Fibroblast of peridontal ligament (primary cell): ENCODE measurements around the gene ATF1.
"Not testable (repeated sequence)": the region's sequence is repeated elsewhere in the genome, so short reads cannot be mapped to it uniquely, and the experiment has no call there.

ENCODE experiments used
- DNase-seq: peaks from one replicate; pipeline ENCODE4 v3.0.0-alpha.2; 2010; ENCODE audit errors: extremely low read depth

Gene ATF1

GRCh38 chr12:50803230-50803875 is 39.5 kb downstream of the ATF1 start:
- no peak for DNase-seq

GRCh38 chr12:50806176-50806575 is 42.3 kb downstream of the ATF1 start:
- peak; percentile 7 for DNase-seq

- DNase-seq, result not testable (repeated sequence)
Measured at GRCh38 chr12:50809131-50809530, 45.2 kb downstream of the ATF1 start.

- DNase-seq, result not testable (repeated sequence)
Measured at GRCh38 chr12:50814921-50815320, 51.0 kb downstream of the ATF1 start.

- no peak for DNase-seq
Measured at GRCh38 chr12:50820177-50820576, 56.3 kb downstream of the ATF1 start.

GRCh38 chr12:50822082-50822481 is 58.2 kb downstream of the ATF1 start:
- no peak for DNase-seq

- not testable (repeated sequence) for DNase-seq
Measured at GRCh38 chr12:50823724-50824123, 59.8 kb downstream of the ATF1 start.

- no peak for DNase-seq
Measured at GRCh38 chr12:50824914-50825313, 61.0 kb downstream of the ATF1 start.

GRCh38 chr12:50825372-50825838 is 61.5 kb downstream of the ATF1 start:
- DNase-seq, result peak; percentile 94

GRCh38 chr12:50828121-50828520 is 64.2 kb downstream of the ATF1 start:
- no peak for DNase-seq

- DNase-seq, result no peak
Measured at GRCh38 chr12:50828886-50829285, 65.0 kb downstream of the ATF1 start.

GRCh38 chr12:50833801-50834200 is 69.9 kb downstream of the ATF1 start:
- DNase-seq, result not testable (repeated sequence)

- DNase-seq, result peak; percentile 12
Measured at GRCh38 chr12:50839042-50839441, 75.1 kb downstream of the ATF1 start.

GRCh38 chr12:50840809-50841487 is 77.0 kb downstream of the ATF1 start:
- DNase-seq, result no peak

- DNase-seq, result no peak
Measured at GRCh38 chr12:50841716-50842531, 78.0 kb downstream of the ATF1 start.

- no peak for DNase-seq
Measured at GRCh38 chr12:50842637-50843493, 79.0 kb downstream of the ATF1 start, which contains the start of gene TMPRSS12. Gene TMPRSS12 (plus strand): TSS chr12:50842926. CDS start chr12:50842965, 39 bp downstream.

GRCh38 chr12:50845021-50845647 is 81.2 kb downstream of the ATF1 start:
- peak; percentile 37 for DNase-seq

- DNase-seq, result no peak
Measured at GRCh38 chr12:50848963-50849362, 85.1 kb downstream of the ATF1 start.

GRCh38 chr12:50855218-50855617 is 91.3 kb downstream of the ATF1 start:
- DNase-seq, result not testable (repeated sequence)

GRCh38 chr12:50855679-50856078 is 91.8 kb downstream of the ATF1 start:
- DNase-seq, result not testable (repeated sequence)
